ENCODE data around the gene C1orf122. TPM values are rescaled to one million over a fixed set of nuclear protein-coding genes. Genes with fewer than 3 reads are reported as not detected.
A peak's percentile ranks its signal among the peaks of the same experiment; 100 is the strongest.

Gene C1orf122
- total RNA-seq, 3 donors from 2014 or later: 29.2 to 39.0 (median 34.2) TPM

- Histone ChIP-seq H3K4me1 (ENCODE audit: low read depth) (peaks cover 16% of the 10 kb centered on the region), H3K4me3 (no peak overlapping the region), H3K36me3 (ENCODE audit: low read depth) (no peaks in the 10 kb centered on the region), H3K9me3 (no peaks in the 10 kb centered on the region)
- DNase-seq (no peak), ATAC-seq (no peak)
- TF ChIP-seq CTCF (IDR thresholded peaks at IDR 0.05): no peak
- intact Hi-C loops (cut with DNase I, micrococcal nuclease): no loop called here
These were observed 2.4 kb downstream of the C1orf122 start for GRCh38 chr1:37809942-37810341.

GRCh38 chr1:37811027-37811655, 3.6 kb downstream of the C1orf122 start:
- ATAC-seq (peak; percentile 60), DNase-seq (peak; percentile 71 to 78 (median 74))

GRCh38 chr1:37813529-37814145, 6.0 kb downstream of the C1orf122 start:
- Histone ChIP-seq H3K4me1 (ENCODE audit: low read depth) (peaks cover 8% of the 10 kb centered on the region), H3K9me3 (no peaks in the 10 kb centered on the region), H3K4me3 (no peak overlapping the region), H3K36me3 (ENCODE audit: low read depth) (no peaks in the 10 kb centered on the region)
- intact Hi-C loops (cut with DNase I, micrococcal nuclease): no loop called here
- no peak for TF ChIP-seq CTCF (IDR thresholded peaks at IDR 0.05)
- ATAC-seq (no peak), DNase-seq (no peak)

More at GRCh38 chr1:37811027-37811655, 3.6 kb downstream of the C1orf122 start:
- Histone ChIP-seq H3K4me3 (no peak overlapping the region), H3K36me3 (ENCODE audit: low read depth) (no peaks in the 10 kb centered on the region), H3K4me1 (ENCODE audit: low read depth) (peaks cover 16% of the 10 kb centered on the region), H3K9me3 (no peaks in the 10 kb centered on the region)
- peak; percentile 77 for TF ChIP-seq CTCF (IDR thresholded peaks at IDR 0.05)
- intact Hi-C loops (cut with DNase I, micrococcal nuclease): no loop called here

GRCh38 chr1:37814252-37814651, 6.7 kb downstream of the C1orf122 start:
- Histone ChIP-seq H3K4me1 (ENCODE audit: low read depth) (peaks cover 2% of the 10 kb centered on the region), H3K9me3 (no peaks in the 10 kb centered on the region), H3K36me3 (ENCODE audit: low read depth) (no peaks in the 10 kb centered on the region), H3K4me3 (no peak overlapping the region)
- intact Hi-C loops (cut with DNase I, micrococcal nuclease): no loop called here
- no peak for TF ChIP-seq CTCF (IDR thresholded peaks at IDR 0.05)
- ATAC-seq (no peak), DNase-seq (no peak)

GRCh38 chr1:37817481-37817880, 9.9 kb downstream of the C1orf122 start:
- Histone ChIP-seq H3K36me3 (ENCODE audit: low read depth) (peaks cover 5% of the 10 kb centered on the region), H3K4me1 (ENCODE audit: low read depth) (no peaks in the 10 kb centered on the region), H3K9me3 (no peaks in the 10 kb centered on the region), H3K4me3 (no peak overlapping the region)
- DNase-seq: peak in 1 of 3 donors; percentile 26
- intact Hi-C loops (cut with DNase I, micrococcal nuclease): no loop called here
- ATAC-seq: peak; percentile 41
- TF ChIP-seq CTCF (IDR thresholded peaks at IDR 0.05): no peak

All from mucosa of descending colon (tissue), 3 donors.